Endodermal cell (in vitro differentiated cells): ENCODE data around the gene TARBP1. TPM values are rescaled to one million over a fixed set of nuclear protein-coding genes. Genes with fewer than 3 reads are reported as not detected.
A peak's percentile ranks its signal among the peaks of the same experiment; 100 is the strongest.

Experiments used
- DNase-seq: peaks from one replicate; pipeline ENCODE4 v3.0.0-alpha.2; 2017
- H3K27ac ChIP-seq: 2 replicates; pipeline ENCODE4 v1.5.1; 2013; ENCODE audit warnings: mild to moderate bottlenecking, low read depth, low read length, moderate library complexity
- H3K27me3 ChIP-seq: 2 replicates; pipeline ENCODE4 v1.6.1; 2013; ENCODE audit warnings: mild to moderate bottlenecking, low read length, moderate library complexity; ENCODE audit not compliant: insufficient read depth, control insufficient read depth, poor library complexity, severe bottlenecking
- H3K36me3 ChIP-seq: 2 replicates; pipeline ENCODE4 v1.7.0; 2013; ENCODE audit warnings: mild to moderate bottlenecking, low read length, moderate library complexity; ENCODE audit not compliant: control insufficient read depth, insufficient read depth
- H3K4me1 ChIP-seq: one replicate; pipeline ENCODE4 v1.7.0; 2013; ENCODE audit warnings: low read length; ENCODE audit not compliant: control insufficient read depth, insufficient read depth
- H3K4me3 ChIP-seq: 2 replicates; pipeline ENCODE4 v1.5.1; 2013; ENCODE audit warnings: mild to moderate bottlenecking, low read length, moderate library complexity
- H3K9ac ChIP-seq: 2 replicates; pipeline ENCODE4 v1.6.1; 2013; ENCODE audit warnings: mild to moderate bottlenecking, low read length, moderate library complexity; ENCODE audit not compliant: poor library complexity, severe bottlenecking; ENCODE audit errors: extremely low read depth
- H3K9me3 ChIP-seq: 2 replicates; pipeline ENCODE4 v1.6.1; 2013; ENCODE audit warnings: mild to moderate bottlenecking, low read length, moderate library complexity; ENCODE audit not compliant: control insufficient read depth
- H3K27ac Mint-ChIP-seq: 2 replicates; pipeline ENCODE4 v1.8.0; 2020; ENCODE audit warnings: mixed read lengths
- H3K27me3 Mint-ChIP-seq: 2 replicates; pipeline ENCODE4 v1.8.0; 2021; ENCODE audit warnings: mild to moderate bottlenecking, mixed read lengths; ENCODE audit not compliant: insufficient read depth
- H3K36me3 Mint-ChIP-seq: 2 replicates; pipeline ENCODE4 v1.8.0; 2020; ENCODE audit warnings: low read depth, mixed read lengths
- H3K4me1 Mint-ChIP-seq: 2 replicates; pipeline ENCODE4 v1.8.0; 2020; ENCODE audit warnings: mixed read lengths
- H3K4me3 Mint-ChIP-seq: 2 replicates; pipeline ENCODE4 v1.8.0; 2020; ENCODE audit warnings: mild to moderate bottlenecking, moderate library complexity, mixed read lengths
- H3K9me3 Mint-ChIP-seq: 2 replicates; pipeline ENCODE4 v1.8.0; 2020; ENCODE audit warnings: mild to moderate bottlenecking, mixed read lengths
- CTCF ChIP-seq: fragments of 200-600 bp; sonication (generic); conservative IDR thresholded peaks from 2 replicates; pipeline ENCODE4 v1.5.0; 2021; ENCODE audit warnings: antibody characterized with exemption, mild to moderate bottlenecking
- WGBS, 2 experiments: methylation state at CpG; one replicate each; pipeline versions ENCODE4 v1.1.5 to v1.1.7; 2013; ENCODE audit warnings: missing lambda C conversion rate in 2 of 2, mixed read lengths in 1 of 2; ENCODE audit not compliant: insufficient coverage in 1 of 2, insufficient read length in 1 of 2; 5-methylcytosine and 5-hydroxymethylcytosine counted together
- total RNA-seq, 2 donors: library from RNA; stranded (reverse); fragmentation: NEBNext Ultra II Directional in 1 of 2; extraction: Animal tissue kit (Norgen Biotek cat#: 25700) in 1 of 2; gene quantifications; 2 replicates in 1 of 2; 3 replicates in 1 of 2; pipeline ENCODE4 v1.2.1, GENCODE V29; 2021

TARBP1 gene
- total RNA-seq, 2 donors from 2014 or later: 45.3 to 62.4 TPM

GRCh38 chr1:234427950-234428646, 50.9 kb downstream of the TARBP1 start:
- Histone ChIP-seq H3K9ac (no peak overlapping the region), H3K4me1 (no peaks in the 10 kb centered on the region), H3K27ac (no peak overlapping the region), H3K27me3 (no peaks in the 10 kb centered on the region), H3K4me3 (no peak overlapping the region), H3K9me3 (no peaks in the 10 kb centered on the region), H3K36me3 (peaks cover 44% of the 10 kb centered on the region)
- H3K27me3 Mint-ChIP-seq: no peaks in the 10 kb centered on the region
- no peaks in the 10 kb centered on the region for H3K9me3 Mint-ChIP-seq
- H3K27ac Mint-ChIP-seq: peak overlapping the region; percentile 15
- no peak overlapping the region for H3K4me3 Mint-ChIP-seq
- peaks cover 66% of the 10 kb centered on the region for H3K36me3 Mint-ChIP-seq
- DNase-seq: no peak
- 91% methylated on average over 6 to 8 of the region's 8 CpGs for WGBS, 2 experiments
- TF ChIP-seq CTCF: no peak
- no peaks in the 10 kb centered on the region for H3K4me1 Mint-ChIP-seq

- no peak overlapping the region for H3K9ac ChIP-seq
- H3K9me3 Mint-ChIP-seq: no peaks in the 10 kb centered on the region
These were observed 65.0 kb downstream of the TARBP1 start for GRCh38 chr1:234413990-234414389.

GRCh38 chr1:234413485-234413884, 65.5 kb downstream of the TARBP1 start:
- H3K27ac ChIP-seq: no peak overlapping the region
- Mint-ChIP-seq H3K9me3 (no peaks in the 10 kb centered on the region), H3K4me3 (no peak overlapping the region), H3K27ac (no peak overlapping the region), H3K27me3 (no peaks in the 10 kb centered on the region), H3K4me1 (peaks cover 5% of the 10 kb centered on the region), H3K36me3 (peaks cover 40% of the 10 kb centered on the region)
- no peaks in the 10 kb centered on the region for H3K9me3 ChIP-seq
- DNase-seq: no peak
- H3K4me3 ChIP-seq: no peak overlapping the region
- H3K4me1 ChIP-seq: no peaks in the 10 kb centered on the region
- H3K36me3 ChIP-seq: peaks cover 18% of the 10 kb centered on the region
- 96 to 97% methylated on average over 9 of the region's 9 CpGs for WGBS, 2 experiments
- no peak overlapping the region for H3K9ac ChIP-seq
- TF ChIP-seq CTCF: no peak
- H3K27me3 ChIP-seq: no peaks in the 10 kb centered on the region

More at GRCh38 chr1:234413990-234414389, 65.0 kb downstream of the TARBP1 start:
- Histone ChIP-seq H3K36me3 (peaks cover 13% of the 10 kb centered on the region), H3K9me3 (no peaks in the 10 kb centered on the region), H3K4me3 (no peak overlapping the region), H3K4me1 (no peaks in the 10 kb centered on the region), H3K27me3 (no peaks in the 10 kb centered on the region), H3K27ac (no peak overlapping the region)
- DNase-seq: no peak
- Mint-ChIP-seq H3K4me3 (no peak overlapping the region), H3K4me1 (peaks cover 5% of the 10 kb centered on the region), H3K27ac (no peak overlapping the region), H3K27me3 (no peaks in the 10 kb centered on the region), H3K36me3 (peaks cover 39% of the 10 kb centered on the region)
- WGBS, 2 experiments: 92% methylated on average over 4 of the region's 4 CpGs
- no peak for TF ChIP-seq CTCF
